ENCODE data around the gene HACD4.

- TF ChIP-seq REST (tag by site-specific recombination; IDR thresholded peaks at IDR 0.05) (no peak), ZNF747 (tag by site-specific recombination; IDR thresholded peaks at IDR 0.05) (no peak), ZNF704 (tag by site-specific recombination; IDR thresholded peaks at IDR 0.05) (no peak)
Measured at GRCh38 chr9:21060919-21061561, 29.6 kb upstream of the HACD4 start.

All from HEK293 (cell line).